GM19035 (cell line): Measurements from ENCODE around the gene MEF2B.
A peak's percentile ranks its signal among the peaks of the same experiment; 100 is the strongest.
"Not testable (repeated sequence)": the region's sequence is repeated elsewhere in the genome, so short reads cannot be mapped to it uniquely, and the experiment has no call there.

ENCODE experiments used
- ATAC-seq: cut with Tn5 transposase; IDR thresholded peaks from one replicate; pipeline ENCODE4 v1.9.1; 2021; ENCODE audit not compliant: unreplicated experiment

The MEF2B gene

DNA sequence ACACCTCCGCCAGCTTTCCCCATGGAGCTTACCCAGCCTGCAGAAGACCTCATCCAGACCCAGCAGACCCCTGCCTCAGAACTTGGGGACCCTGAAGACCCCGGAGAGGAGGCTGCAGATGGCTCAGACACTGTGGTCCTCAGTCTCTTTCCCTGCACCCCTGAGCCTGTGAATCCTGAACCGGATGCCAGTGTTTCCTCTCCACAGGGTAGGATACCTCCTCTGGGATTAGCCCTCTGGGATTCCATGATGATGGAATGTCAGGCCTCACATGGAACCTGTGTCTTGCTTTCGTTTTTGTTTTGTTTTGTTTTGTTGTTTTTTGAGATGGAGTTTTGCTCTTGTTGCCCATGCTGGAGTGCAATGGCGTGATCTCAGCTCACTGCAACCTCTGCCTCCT, 23.9 kb upstream of the MEF2B start:
- ATAC-seq = no peak

DNA sequence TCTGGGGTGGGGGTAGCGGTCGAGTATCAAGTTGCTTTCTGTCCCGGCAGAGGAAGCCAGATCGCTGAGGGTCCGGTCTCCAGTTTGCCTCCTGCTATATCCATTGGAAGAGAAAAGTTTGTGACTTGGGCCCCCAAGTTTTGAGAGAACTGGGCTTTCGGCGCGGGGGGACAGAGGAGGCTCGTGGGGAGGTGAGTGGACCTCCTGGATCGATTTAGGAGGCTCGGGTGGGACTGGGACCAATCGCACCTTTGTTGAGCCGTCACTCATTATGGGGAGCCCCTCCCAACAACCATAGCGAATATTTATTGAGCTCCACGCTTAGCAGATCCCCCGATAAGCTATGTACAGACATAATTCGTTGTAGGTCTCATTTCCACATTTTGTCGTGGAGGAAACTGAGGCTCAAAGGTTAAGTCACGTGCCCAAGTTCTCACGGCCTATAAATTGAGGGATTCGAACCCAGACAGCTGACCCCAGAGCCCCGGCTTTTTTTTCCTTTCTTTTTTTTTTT, 22.9 kb upstream of the MEF2B start:
- ATAC-seq = no peak

DNA sequence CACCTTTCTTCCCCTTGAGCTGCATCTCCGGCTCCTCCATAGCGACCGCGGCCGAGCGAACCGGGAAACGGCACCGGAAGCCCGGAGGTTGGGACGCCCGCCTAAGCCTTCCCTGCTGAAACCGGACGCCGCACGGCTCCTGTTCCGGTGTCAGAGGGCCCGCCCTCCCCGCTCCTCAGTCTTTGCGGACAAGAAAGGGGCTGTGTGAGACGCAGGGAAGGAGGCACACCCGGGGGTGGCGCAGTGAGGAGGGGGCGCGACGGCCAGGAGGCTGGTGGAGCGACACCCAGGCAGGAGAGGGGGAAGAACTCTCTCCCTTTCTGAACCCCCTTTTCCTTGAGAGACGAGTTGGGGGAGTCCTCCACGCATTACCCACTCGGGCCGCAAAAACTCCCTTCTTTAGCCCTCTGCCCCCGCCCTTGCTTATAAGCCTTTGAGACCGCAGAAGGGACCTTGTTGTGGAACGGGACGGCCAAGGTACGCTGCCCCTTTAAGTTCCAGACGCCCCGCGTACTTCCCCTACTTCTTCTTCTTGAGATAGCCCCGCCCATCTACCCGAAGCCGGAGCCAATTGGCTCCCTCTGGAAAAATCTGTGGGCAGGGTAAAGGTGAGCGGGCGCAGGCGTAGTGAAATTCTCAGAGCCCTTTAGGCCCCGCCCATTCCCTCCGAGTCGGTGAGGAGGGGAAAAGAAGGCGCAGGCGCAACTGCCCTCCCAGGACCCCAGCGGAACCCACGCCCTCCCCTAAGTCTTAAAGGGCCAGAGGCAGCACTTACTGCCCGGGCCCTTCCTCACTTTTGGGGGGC, 22.2 kb upstream of the MEF2B start, which contains the start of the genes BORCS8 and RFXANK:
TSS of gene BORCS8 (minus strand) at position 75 of the 805 bp plus-strand sequence. CDS start at position 40, 35 bp downstream.
TSS of gene RFXANK (plus strand) at position 181 of the 805 bp plus-strand sequence. CDS start 1,689 bp downstream, outside the sequence.
- ATAC-seq = peak; percentile 77

DNA sequence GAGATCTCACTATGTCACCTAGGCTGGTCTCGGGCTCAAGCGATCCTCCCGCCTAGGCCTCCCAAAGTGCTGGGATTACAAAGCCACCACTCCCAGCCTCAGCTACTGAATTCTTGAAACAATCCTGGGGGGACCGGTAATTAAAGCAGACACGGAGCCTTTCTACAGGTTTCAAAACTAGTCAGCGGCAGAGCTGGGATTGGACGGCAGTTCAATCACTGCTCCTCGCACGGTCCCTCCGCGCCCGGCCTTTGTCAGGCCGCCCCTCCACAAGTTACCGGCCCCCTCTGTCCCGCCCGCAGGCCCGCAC, 21.7 kb upstream of the MEF2B start:
- ATAC-seq = peak; percentile 1

DNA sequence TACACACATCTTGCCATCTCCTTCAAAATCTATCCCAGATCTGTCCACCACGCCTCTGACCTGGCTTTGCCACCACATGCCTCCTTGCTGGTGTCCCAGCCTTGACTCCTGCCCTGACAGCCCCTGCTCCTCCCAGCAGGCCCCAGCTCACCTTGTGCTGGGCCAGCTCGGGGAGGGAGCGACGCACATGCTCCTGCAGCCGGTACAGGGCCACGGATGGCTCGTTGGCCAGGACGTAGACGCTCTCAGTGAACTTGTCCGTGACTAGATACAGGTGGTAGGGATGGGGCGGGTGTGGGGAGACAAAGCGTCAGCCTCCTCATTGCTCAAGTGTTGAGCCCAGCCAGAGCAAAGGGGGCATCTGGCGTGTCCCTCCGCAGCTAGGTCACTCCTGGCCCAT, 16.7 kb upstream of the MEF2B start:
- no peak for ATAC-seq

DNA sequence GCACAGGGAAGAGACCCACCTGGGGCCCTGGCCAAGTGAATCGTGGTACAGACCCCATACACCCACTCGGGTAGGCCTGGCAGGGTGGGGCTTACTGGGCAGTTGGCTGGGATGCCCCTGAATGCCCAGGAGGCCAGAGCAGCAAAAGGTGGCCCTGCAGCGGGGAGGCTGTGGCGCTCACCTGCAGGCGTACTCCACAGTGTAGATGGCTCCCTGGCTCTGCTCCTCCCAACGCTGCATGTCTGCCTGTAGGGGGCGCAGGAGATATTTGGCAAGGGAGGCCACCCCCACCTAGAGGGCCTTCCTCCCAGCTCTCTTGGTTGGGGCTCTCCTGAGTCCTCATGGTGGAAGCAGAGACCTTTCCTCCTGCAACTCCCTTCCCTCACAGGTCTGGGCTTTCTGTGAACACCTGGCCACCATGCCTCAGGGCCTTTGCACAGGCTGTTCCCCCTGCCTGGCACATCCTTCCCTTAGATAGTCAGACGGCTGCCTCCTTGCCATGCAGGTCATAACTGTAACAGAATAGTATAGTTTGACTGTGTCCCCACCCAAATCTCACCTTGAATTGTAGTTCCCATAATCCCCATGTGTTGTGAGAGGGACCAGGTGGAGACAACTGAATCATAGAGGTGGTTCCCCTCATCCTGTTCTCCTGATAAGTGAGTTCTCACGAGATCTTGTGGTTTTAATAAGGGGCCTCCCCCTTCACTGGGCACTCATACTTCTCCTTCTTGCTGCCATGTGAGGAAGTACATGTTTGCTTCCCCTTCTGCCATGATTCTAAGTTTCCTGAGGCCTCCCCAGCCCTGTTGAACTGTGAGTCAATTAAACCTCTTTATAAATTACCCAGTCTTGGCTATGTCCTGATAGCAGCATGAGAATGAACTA, 16.0 kb upstream of the MEF2B start:
- ATAC-seq = no peak

DNA sequence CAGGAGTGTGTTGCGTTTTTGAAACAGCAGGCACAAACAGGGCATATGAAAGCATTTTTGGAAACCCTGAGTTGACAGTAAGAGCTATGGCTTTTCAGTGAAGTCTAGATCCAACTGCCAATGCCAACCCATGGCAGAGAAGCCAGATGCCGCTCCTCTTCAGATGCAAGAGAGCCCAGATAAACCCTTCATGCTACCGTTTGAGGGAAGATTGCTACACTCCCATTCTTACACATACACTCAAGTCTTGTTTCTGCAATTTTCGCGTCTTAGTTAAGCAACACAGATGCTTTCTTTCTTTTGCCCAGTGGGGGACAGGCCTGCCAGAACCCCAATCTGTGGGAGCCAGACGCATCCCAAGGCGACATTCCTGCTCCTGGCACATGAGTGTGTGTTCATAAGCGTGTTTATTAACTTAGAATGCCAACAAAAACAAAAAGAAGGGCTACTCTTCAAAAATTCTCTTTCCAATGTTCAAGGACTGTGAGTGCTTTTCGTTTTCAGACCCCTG, 11.5 kb upstream of the MEF2B start:
- no peak for ATAC-seq

DNA sequence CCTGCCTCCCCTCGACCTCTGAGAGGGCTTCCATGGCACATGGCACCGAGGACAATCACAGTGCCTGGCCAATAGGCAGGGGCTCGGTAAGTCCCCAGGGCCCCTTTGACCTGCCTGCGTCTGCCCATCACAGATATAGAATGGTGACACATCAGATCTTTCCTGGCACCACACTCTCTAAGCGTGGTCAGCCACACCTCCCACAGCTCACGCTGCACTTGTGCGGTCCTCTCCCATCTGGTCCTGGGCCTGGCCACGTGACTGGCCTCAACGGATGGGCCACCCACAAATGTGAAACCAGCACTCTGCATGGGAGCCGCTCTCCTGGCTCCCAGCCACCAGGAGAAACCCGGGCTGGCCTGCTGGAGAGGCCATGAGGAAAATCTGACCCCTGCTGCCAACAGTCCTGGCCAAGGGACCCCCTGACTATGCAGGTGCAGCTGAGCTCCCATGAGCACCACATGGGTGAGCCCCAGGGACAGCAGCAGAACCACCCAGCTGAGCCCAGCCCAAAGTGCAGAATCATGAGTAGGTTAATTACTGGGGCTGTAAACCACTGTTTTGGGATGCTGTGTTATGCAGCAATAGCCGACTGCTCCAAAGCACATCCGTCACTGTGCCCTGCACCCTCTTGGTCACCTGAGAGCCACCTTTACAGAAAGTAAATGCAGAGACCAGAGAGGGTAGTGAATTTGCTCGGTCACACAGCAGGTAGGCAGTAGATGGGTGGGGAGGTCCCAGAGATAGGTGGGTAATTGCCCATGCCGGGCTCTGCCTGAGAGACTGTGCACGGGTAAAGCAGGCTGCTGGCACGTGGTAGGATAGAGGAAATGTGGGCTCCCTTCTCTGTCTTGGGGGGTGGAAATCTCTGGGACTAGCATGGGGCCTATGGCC, 9.7 kb upstream of the MEF2B start:
- ATAC-seq = no peak

DNA sequence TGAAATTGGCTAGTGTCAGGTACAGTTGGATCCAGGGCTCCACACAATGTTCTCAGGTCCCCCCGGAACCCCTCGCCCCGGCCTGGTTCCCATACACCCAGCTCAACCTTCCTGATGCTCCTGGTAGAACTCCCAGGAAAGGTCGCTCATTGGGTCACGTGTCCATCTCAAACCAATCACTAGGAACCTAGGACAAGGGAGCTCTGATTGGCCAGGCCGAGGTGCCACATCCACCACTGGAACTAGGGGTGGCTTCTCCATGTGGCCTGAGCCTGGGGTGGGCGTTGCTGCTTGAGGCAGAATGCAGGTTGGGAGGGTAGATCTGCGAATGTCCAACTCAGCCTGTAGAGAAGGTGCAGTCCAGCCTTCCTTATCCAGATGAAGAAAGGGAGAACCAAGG, 6.9 kb upstream of the MEF2B start:
- ATAC-seq = no peak

DNA sequence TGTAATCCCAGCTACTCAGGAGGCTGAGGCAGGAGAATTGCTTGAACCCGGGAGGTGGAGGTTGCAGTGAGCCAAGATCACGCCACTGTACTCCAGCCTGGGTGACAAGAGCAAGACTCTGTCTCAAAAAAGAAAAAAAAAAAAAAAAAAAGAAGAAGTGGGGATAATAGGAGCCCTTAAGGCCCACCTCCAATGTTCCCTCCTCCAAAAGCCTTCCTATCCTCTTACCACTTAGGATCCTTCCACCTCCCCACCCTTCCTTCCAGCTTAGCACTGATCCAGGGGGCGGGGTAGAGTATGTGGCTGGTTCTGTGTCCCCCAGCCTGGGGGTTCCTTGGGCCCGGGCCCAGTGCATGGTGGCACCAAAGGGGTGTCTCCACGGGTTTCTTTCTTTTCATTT, 3.2 kb upstream of the MEF2B start:
- ATAC-seq = not testable (repeated sequence)

DNA sequence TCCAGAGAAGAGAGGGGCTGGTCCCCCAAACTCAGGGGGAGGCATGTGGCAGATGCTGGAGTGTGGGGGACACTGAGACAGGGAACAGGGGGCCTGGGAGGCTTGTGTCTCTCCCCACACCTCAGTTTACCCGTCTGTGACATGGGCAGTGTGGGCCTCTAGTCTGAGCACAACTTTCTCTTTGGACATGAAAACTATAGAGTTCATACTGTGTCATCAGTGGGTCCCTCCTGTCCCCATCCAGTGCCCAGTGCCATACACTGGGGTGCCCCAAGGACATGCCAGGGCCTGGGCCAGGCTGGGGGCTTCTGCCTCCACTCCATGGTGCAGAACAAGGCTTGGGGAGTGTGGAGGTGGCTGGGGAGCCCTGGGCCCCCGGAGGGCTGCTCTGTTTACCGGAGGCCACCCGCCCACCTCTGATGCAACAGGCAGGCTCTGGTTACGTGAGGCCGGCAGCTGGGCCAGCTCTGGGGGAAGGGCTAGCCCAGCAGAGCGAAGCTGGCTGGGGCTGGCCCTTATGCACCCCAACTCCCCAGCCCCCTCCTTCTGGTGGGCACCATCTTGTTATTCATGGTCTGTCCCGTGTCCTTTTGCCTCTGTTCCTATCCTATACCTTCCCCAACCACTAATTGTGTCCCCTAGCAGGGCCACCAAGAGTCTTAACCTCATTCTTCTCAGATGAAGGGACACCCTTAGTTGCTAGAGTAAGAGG, 1.9 kb upstream of the MEF2B start:
- ATAC-seq = no peak

DNA sequence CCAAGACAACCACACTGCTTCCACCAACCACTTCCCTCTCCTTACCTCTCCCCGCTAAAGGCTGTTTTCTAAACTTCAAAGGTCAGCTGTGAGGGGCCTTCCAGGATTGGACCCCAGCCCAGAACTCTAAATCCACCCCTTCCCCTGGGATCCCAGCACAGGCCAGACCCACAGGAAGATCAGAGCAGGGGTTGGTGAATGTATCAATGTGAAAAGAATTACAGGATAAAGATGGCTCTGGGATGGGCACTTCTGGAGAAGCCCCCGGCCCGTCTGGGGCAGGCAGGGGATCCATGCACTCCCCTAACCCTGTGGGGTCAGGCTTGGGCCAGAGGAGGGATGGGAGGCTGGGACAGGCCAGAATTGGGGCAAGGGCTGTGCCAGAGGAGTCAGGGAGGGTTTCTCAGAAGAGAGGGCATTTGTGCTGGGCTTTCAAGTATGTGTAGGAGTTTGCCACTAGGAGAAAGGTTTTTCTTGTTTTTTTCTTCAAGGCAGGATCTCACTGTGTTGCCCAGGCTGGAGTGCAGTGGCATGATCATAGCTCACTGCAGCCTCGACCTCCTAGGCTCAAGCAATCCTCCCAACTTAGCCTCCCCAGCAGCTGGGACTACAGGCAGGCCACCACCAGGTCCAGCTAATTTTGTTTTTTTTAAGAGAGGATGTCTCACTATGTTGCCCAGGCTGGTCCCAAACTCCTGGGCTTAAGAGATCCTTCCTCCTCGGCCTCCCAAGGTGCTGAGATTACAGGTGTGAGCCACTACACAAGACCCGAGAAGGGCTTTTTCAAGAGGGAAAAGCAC, 1.0 kb upstream of the MEF2B start:
- no peak for ATAC-seq

DNA sequence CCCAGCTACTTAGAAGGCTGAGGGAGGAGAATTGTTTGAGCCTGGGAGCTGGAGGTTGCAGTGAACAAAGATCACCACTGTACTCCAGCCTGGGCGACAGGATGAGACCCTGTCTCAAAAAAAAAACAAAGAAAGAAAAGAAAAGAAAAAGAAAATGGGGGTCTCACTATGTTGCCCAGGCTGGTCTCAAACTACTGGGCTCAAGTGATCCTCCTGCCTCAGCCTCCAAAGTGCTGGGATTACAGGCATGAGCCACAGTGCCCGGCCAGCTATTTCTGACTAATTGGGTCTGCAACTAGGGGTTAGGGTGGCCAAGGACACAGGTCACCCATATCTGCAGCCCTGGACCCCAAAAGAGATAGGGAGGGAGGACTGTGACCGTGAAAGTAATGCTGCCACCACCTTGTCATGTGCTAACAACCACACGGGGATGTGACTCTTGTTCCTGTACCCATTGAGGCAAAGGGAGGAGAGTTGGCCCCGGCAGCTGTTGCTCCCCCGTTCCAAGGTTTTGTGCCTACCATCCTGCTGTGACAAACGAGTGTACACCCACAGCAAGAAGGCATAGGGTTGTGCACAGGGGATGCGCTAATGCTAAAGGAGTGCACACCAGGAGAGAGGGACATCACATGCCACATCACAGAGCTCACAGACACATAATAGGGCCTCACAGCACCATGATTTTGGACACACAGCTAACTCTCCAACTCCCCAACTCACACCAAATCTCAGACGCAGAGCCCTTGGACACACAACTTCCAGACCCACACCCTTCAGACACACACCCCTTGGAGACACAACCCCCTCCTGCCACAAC, 619 bp downstream of the MEF2B start:
- ATAC-seq = no peak

DNA sequence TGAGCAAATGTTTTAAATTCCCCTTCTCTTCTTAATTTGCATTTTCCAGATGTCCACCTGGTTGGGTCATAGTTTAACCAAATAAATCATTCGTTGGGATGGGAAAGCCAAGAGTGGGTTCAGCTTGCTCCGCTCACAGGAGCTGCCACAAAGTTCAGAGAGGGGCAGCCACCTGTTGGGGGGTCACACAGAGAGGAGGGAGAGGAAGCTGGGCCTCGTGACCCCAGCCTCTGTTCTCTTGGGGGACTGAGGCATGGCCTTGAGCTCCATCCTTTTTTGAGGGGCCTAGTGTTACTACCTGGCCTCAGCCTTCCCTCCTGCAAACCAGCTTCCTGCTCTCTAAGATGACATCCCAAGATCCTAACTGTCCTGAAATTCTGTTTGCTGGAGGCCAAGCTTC, 2.5 kb downstream of the MEF2B start:
- no peak for ATAC-seq

DNA sequence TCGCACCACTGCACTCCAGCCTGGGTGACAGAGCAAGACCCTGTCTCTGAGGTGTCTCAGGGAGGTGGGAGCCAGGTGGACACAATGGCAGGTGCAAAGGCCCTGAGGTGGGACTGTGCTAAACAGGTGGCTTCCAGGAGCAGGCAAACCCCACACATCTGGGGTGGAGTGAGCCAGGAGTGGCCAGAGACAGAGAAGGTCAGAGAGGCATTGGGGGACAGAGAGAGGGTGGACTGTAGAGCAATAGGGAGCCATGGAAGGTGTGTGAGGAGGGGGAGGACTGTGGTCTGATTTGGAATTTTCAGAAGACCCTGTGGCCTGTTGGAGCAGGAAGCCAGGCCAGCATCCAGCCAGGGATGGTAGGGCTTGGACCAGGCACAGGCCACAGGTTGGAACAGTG, 4.7 kb downstream of the MEF2B start:
- no peak for ATAC-seq

DNA sequence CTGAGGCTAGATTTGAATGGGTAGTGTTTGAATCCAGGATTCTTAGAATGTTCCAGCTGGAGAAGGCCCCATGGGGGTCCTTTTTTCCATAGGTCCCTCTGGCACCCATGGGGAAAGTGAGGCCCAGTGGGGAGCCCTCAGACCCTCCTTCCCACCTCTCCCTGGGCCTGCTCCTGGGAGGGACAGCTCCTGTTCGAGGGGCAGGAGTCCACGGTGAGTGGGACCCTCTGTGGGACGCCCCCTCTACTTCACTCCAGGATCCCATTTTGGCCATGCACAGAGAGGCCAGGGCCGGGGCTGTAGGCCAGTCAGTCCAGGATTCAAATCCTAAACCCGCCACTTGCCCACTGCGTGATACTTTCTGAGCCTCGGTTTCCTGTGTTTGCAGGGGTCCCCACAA, 7.6 kb downstream of the MEF2B start:
- no peak for ATAC-seq

DNA sequence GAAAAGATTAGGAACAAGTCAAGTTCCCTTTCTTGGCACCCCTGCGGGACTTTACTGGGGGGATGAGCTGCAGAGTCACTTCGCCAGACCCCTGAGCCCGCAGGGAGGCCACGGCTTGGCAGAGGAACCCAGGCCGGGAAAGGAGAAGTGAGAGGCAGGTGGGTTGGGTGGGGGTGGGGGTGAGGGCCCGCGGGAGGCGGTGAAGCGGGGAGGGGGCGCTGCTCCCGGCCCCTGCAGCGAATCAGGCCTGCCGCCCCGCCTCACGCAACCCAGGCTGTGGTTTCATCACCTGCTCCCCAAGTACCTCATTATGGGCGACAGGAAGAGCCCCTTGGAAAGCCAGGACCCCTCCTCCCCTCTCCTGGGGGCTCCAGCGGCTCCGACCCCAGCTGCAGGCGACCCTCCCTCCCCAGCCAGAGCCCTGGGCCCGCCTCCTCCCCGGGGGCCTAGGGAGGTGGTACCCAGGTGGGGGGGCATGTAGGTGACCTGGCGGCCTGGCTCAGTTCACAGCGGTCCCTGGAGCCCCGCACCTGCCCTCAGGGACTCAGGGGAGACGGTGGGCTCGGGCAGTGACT, 9.5 kb downstream of the MEF2B start:
- ATAC-seq = no peak

DNA sequence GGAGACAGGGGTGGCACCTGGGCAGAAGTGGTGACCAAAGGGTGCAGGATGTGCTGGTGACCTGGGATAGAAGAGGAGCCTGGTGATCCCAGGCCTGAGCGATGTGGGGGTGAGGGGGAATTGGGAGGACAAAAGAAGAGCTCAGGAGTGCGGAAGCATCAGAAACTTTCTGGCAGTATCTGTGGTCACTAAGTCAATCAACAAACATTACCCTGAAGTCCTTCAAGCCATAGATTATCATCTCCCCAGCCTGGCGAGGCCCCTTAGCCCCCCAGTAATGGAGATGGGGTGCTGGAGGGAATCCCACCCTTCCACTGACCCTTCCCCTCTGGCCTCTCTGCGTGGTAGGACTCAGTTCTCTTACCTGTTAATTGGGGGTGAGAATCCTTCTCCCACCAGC, 10.5 kb downstream of the MEF2B start:
- ATAC-seq = no peak
